WTC11 (cell line): ENCODE measurements around the gene ARHGEF9.

Experiments used
- ATF1 ChIP-seq: sonication (generic); formaldehyde crosslinking; IDR thresholded peaks from 2 replicates; pipeline ENCODE4 v1.8.1; 2023; ENCODE audit warnings: mild to moderate bottlenecking, moderate library complexity, missing genetic modification reagents
- CREB1 ChIP-seq: sonication (generic); formaldehyde crosslinking; IDR thresholded peaks from 2 replicates; pipeline ENCODE4 v1.8.0; 2023; ENCODE audit warnings: mild to moderate bottlenecking, missing genetic modification reagents
- CTCF ChIP-seq: fragments of 200-600 bp; IDR thresholded peaks from 2 replicates; pipeline ENCODE4 v1.8.0; 2022; ENCODE audit warnings: antibody characterized with exemption
- E2F1 ChIP-seq: sonication (generic); formaldehyde crosslinking; IDR thresholded peaks from 2 replicates; pipeline ENCODE4 v1.8.0; 2022; ENCODE audit warnings: mild to moderate bottlenecking, missing genetic modification reagents
- E2F4 ChIP-seq: sonication (generic); formaldehyde crosslinking; IDR thresholded peaks from 2 replicates; pipeline ENCODE4 v1.8.1; 2022; ENCODE audit warnings: low read depth, mild to moderate bottlenecking, moderate library complexity, missing genetic modification reagents, borderline replicate concordance
- FOXJ3 ChIP-seq: sonication (generic); formaldehyde crosslinking; IDR thresholded peaks from 2 replicates; pipeline ENCODE4 v1.9.0; 2021; ENCODE audit warnings: missing genetic modification reagents, mild to moderate bottlenecking, borderline replicate concordance
- FOXP1 ChIP-seq: sonication (generic); formaldehyde crosslinking; IDR thresholded peaks from 2 replicates; pipeline ENCODE4 v1.8.0; 2022; ENCODE audit warnings: missing genetic modification reagents, mild to moderate bottlenecking, moderate library complexity, borderline replicate concordance
- GRHL2 ChIP-seq: fragments of 250-450 bp; sonication (Bioruptor Pico); IDR thresholded peaks from 2 replicates; pipeline ENCODE4 v1.8.0; 2022; ENCODE audit warnings: mild to moderate bottlenecking, moderate library complexity; ENCODE audit not compliant: insufficient replicate concordance, severe bottlenecking
- MAX ChIP-seq: sonication (generic); formaldehyde crosslinking; IDR thresholded peaks from 2 replicates; pipeline ENCODE4 v1.8.0; 2022; ENCODE audit warnings: mild to moderate bottlenecking, missing genetic modification reagents
- NR1H2 ChIP-seq: sonication (generic); formaldehyde crosslinking; IDR thresholded peaks from 2 replicates; pipeline ENCODE4 v1.9.0; 2021; ENCODE audit warnings: mild to moderate bottlenecking, moderate library complexity, missing genetic modification reagents
- USF1 ChIP-seq: sonication (generic); formaldehyde crosslinking; IDR thresholded peaks from 2 replicates; pipeline ENCODE4 v1.8.0; 2022; ENCODE audit warnings: mild to moderate bottlenecking, missing genetic modification reagents
- USF2 ChIP-seq: sonication (generic); formaldehyde crosslinking; IDR thresholded peaks from 2 replicates; pipeline ENCODE4 v1.8.1; 2023; ENCODE audit warnings: mild to moderate bottlenecking, missing genetic modification reagents, moderate library complexity
- ZNF121 ChIP-seq: sonication (generic); formaldehyde crosslinking; IDR thresholded peaks from 2 replicates; pipeline ENCODE4 v1.8.0; 2023; ENCODE audit warnings: missing genetic modification reagents
- ZNF263 ChIP-seq: sonication (generic); formaldehyde crosslinking; IDR thresholded peaks from 2 replicates; pipeline ENCODE4 v1.8.1; 2022; ENCODE audit warnings: low read depth, mild to moderate bottlenecking, moderate library complexity, missing genetic modification reagents

GRCh38 chrX:63747331-63747730, 37.7 kb downstream of the ARHGEF9 start:
- TF ChIP-seq CTCF (no peak), NR1H2 (CRISPR knock-in tag) (no peak), FOXP1 (no peak), ZNF263 (CRISPR knock-in tag) (no peak), GRHL2 (no peak), MAX (no peak), E2F4 (CRISPR knock-in tag) (no peak), E2F1 (CRISPR knock-in tag) (no peak), USF1 (CRISPR knock-in tag) (no peak), ZNF121 (no peak), CREB1 (no peak), ATF1 (CRISPR knock-in tag) (no peak), FOXJ3 (CRISPR knock-in tag) (no peak), USF2 (CRISPR knock-in tag) (no peak)
